Uterus (tissue), 4 donors: Measurements from ENCODE around the gene NELL1. TPM values are rescaled to one million over a fixed set of nuclear protein-coding genes. Genes with fewer than 3 reads are reported as not detected.

Source experiments
- DNase-seq, 2 donors: peaks; one replicate each; pipeline ENCODE4 v3.0.0-alpha.2; 2019 to 2020
- H3K27ac ChIP-seq, 2 donors: fragments of 200-600 bp; sonication (generic); 1 replicate in 1 of 2; 2 replicates in 1 of 2; pipeline ENCODE4 v1.5.1; 2016 to 2018
- H3K27me3 ChIP-seq, 2 donors: fragments of 200-600 bp; sonication (generic); one replicate each; pipeline ENCODE4 v1.5.1; 2018 to 2019; ENCODE audit warnings: control low read depth in 1 of 2
- H3K36me3 ChIP-seq, 2 donors: fragments of 200-600 bp; sonication (generic); one replicate each; pipeline ENCODE4 v1.5.1; 2019; ENCODE audit warnings: control low read depth in 1 of 2
- H3K4me1 ChIP-seq, 2 donors: fragments of 200-600 bp; sonication (generic); one replicate each; pipeline ENCODE4 v1.5.1; 2018 to 2019; ENCODE audit warnings: control low read depth in 1 of 2
- H3K4me3 ChIP-seq, 2 donors: fragments of 200-600 bp; sonication (generic); 1 replicate in 1 of 2; 2 replicates in 1 of 2; pipeline ENCODE4 v1.5.1; 2018 to 2019; ENCODE audit warnings: mild to moderate bottlenecking in 1 of 2
- H3K9me3 ChIP-seq, 2 donors: fragments of 200-600 bp; sonication (generic); one replicate each; pipeline ENCODE4 v1.5.1; 2019; ENCODE audit warnings: control low read depth in 1 of 2
- POLR2A ChIP-seq, 2 donors: fragments of 450-650 bp; IDR thresholded peaks; one replicate each; pipeline ENCODE4 v1.6.1; 2016; ENCODE audit warnings: antibody characterized with exemption in 2 of 2, mild to moderate bottlenecking in 1 of 2, moderate library complexity in 1 of 2
- intact Hi-C: fragments of 100-400 bp; cut with DNase I; formaldehyde crosslinking; loops from one replicate; pipeline ENCODE4 v1.15.1; 2023; ENCODE audit warnings: low total_unique reads
- total RNA-seq, 4 donors: library from RNA; depleted of rRNA in 3 of 4; stranded (reverse); fragments of >200 nt in 3 of 4; gene quantifications; one replicate each; pipeline versions ENCODE4 v1.1.0 to v1.2.4, GENCODE V29; 2014 to 2023
- TF ChIP-seq, protein P1 (sequence below), 4 experiments: fragments of 200-600 bp in 2 of 4; fragments of 450-650 bp in 2 of 4; sonication (generic) in 2 of 4; IDR thresholded peaks; one replicate each; pipeline ENCODE4 v1.5.1; 2016 to 2019; ENCODE audit warnings: antibody characterized with exemption in 4 of 4, mild to moderate bottlenecking in 2 of 4, moderate library complexity in 1 of 4
- donor health status: DM: yes; HTN: yes; CAD: no.

Gene NELL1
- total RNA-seq, 4 donors from 2014 or later = 0.34 to 25.1 TPM; not detected in 2

DNA sequence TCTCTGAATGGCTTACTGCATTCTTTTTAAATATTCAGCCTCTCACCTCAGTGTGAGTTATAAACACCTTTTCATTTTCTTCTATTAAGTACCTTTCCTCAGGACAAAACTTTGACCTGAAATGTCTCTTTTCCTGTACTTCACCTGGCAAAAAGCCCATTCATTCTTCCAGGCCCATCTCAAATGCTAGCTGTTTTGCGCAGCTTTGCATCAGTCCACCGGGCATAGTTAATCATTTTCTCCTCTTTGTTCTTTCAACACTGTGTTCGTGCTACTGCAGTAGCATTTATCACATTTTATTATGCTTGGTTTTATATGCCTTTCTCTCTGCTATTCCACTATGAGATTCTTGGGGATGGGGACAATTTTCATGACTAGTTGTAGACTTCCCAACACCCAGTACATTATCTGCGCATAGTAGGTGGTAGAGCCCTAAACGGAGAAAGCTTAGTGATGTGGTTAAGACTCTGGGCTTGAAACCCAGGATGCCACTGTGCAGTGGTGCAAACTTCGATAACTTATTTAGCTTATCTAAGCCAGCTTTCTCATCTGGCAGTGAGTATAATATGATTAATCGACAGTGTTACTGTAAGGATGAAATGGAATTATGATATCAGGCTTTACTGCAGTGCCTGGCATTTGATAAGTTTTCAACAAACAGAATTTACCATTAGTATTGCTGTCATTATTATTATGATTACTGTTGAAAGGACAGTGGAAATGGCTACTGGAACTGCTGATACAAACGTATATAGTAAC is 695.7 kb downstream of the NELL1 start:
- intact Hi-C loops = no loop called here
- Histone ChIP-seq H3K27ac (no peak overlapping the region), H3K9me3 (no peaks in the 10 kb centered on the region), H3K4me1 (no peaks in the 10 kb centered on the region), H3K36me3 (no peaks in the 10 kb centered on the region), H3K27me3 (no peaks in the 10 kb centered on the region), H3K4me3 (no peak overlapping the region)
- no peak for DNase-seq
- no peak for TF ChIP-seq POLR2A (IDR thresholded peaks at IDR 0.05)
- TF ChIP-seq, protein P1, sequence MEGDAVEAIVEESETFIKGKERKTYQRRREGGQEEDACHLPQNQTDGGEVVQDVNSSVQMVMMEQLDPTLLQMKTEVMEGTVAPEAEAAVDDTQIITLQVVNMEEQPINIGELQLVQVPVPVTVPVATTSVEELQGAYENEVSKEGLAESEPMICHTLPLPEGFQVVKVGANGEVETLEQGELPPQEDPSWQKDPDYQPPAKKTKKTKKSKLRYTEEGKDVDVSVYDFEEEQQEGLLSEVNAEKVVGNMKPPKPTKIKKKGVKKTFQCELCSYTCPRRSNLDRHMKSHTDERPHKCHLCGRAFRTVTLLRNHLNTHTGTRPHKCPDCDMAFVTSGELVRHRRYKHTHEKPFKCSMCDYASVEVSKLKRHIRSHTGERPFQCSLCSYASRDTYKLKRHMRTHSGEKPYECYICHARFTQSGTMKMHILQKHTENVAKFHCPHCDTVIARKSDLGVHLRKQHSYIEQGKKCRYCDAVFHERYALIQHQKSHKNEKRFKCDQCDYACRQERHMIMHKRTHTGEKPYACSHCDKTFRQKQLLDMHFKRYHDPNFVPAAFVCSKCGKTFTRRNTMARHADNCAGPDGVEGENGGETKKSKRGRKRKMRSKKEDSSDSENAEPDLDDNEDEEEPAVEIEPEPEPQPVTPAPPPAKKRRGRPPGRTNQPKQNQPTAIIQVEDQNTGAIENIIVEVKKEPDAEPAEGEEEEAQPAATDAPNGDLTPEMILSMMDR (IDR thresholded peaks at IDR 0.05) = no peak

DNA sequence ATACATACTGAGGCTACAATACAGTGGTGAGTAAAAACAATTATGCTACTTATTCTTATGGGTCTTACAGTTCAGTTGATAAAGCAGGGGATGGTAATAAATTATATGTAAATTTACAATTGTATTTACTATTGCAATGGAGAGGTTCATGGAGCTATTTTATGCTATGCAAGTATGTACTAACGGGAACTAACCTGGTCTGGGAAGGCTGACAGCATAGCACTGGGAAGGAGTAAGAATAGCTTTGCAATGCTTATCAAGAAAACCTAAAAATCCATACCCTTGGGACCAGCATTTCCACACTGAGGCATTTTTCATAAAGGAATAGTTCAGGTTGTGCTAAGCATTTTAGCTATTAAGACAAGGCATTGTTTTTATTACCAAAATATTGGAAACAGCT is 700.6 kb downstream of the NELL1 start:
- Histone ChIP-seq H3K9me3 (no peaks in the 10 kb centered on the region), H3K27ac (no peak overlapping the region), H3K36me3 (no peaks in the 10 kb centered on the region), H3K4me3 (no peak overlapping the region), H3K4me1 (no peaks in the 10 kb centered on the region), H3K27me3 (no peaks in the 10 kb centered on the region)
- intact Hi-C loops = no loop called here
- no peak for TF ChIP-seq POLR2A (IDR thresholded peaks at IDR 0.05)
- TF ChIP-seq, protein P1 (IDR thresholded peaks at IDR 0.05) = no peak
- no peak for DNase-seq

DNA sequence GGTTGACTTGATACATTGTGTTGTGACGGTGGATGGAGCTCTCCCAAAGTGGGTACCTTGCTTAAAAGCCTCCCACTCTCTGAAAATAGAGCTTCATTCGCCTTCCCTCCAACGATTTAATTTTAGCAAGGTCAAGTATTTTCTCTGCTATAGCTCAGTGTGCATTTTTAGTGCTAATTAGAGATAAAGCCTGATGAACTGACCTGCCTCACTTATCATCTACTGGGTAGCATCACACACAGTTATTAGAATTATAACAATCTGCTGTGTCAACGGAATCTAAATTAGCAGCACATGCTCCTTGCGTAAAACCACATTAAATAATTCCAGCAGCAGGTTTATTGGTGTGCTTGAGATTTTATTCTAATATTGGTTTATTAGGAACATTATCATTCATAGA is 701.7 kb downstream of the NELL1 start:
- no peaks in the 10 kb centered on the region for H3K9me3 ChIP-seq
- intact Hi-C loops = no loop called here
- no peaks in the 10 kb centered on the region for H3K27me3 ChIP-seq
- H3K27ac ChIP-seq = no peak overlapping the region
- no peak overlapping the region for H3K4me3 ChIP-seq
- H3K4me1 ChIP-seq = no peaks in the 10 kb centered on the region
- H3K36me3 ChIP-seq = no peaks in the 10 kb centered on the region
- no peak for DNase-seq
- TF ChIP-seq, protein P1 (IDR thresholded peaks at IDR 0.05) = no peak
- TF ChIP-seq POLR2A (IDR thresholded peaks at IDR 0.05) = no peak

DNA sequence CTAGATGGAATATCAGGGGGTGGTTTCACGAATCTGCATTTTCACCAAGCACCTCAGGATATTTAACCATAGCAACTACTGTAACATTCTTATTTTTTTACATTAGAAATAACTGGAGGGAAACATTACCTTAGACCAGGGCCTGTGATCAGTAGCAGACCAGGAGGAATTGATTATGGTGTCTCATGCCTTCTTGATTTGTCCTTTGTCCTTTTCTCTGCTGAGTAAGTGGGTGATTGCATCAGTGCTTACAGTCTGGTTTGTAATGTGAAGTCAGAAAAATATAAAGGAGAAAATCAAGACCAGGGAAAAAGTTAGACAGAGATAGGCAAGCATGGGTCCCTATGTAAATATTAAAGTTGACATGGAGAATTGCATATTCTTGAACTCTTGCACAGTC is 703.3 kb downstream of the NELL1 start:
- Histone ChIP-seq H3K27me3 (no peaks in the 10 kb centered on the region), H3K27ac (no peak overlapping the region), H3K4me3 (no peak overlapping the region), H3K9me3 (no peaks in the 10 kb centered on the region), H3K36me3 (no peaks in the 10 kb centered on the region), H3K4me1 (no peaks in the 10 kb centered on the region)
- no peak for DNase-seq
- intact Hi-C loops = no loop called here
- TF ChIP-seq, protein P1 (IDR thresholded peaks at IDR 0.05) = no peak
- no peak for TF ChIP-seq POLR2A (IDR thresholded peaks at IDR 0.05)

DNA sequence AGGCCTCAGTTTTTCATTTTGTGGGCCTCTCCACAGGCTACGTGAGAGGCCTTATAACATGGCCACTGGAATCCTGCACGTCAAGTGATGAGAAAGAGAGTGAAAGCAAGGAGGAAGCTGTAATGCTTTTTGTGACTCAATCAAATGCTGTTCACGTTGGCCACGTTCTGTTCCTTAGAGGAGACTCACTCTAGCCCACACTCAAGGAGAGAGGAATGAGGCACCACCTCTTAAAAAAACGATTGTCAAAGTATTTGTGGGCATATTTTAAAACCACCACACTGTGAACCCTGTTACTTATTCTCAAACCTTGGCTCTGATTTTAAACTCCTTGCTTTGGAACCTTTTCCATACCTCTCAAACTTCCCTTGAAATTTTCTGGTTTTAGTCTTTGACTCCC is 705.0 kb downstream of the NELL1 start:
- H3K9me3 ChIP-seq = no peaks in the 10 kb centered on the region
- no peaks in the 10 kb centered on the region for H3K27me3 ChIP-seq
- DNase-seq = no peak
- TF ChIP-seq POLR2A (IDR thresholded peaks at IDR 0.05) = no peak
- TF ChIP-seq, protein P1 (IDR thresholded peaks at IDR 0.05) = no peak
- intact Hi-C loops = no loop called here
- H3K36me3 ChIP-seq = no peaks in the 10 kb centered on the region
- no peaks in the 10 kb centered on the region for H3K4me1 ChIP-seq
- no peak overlapping the region for H3K4me3 ChIP-seq
- no peak overlapping the region for H3K27ac ChIP-seq
